SK-N-SH treated with all-trans-retinoic acid at 6 μM for 48 hours (cell line): ENCODE results near the gene CSNK2A2.

Experiments
- ATAC-seq: fragments of 200-7000 bp; cut with Tn5 transposase; 3 replicates; pipeline ENCODE4 v1.9.1; 2020; ENCODE audit warnings: mild to moderate bottlenecking, moderate library complexity
- ARNTL ChIP-seq: fragments of 450-650 bp; formaldehyde crosslinking; IDR thresholded peaks from 2 replicates; pipeline ENCODE4 v1.5.0; 2020; ENCODE audit warnings: low read depth, mild to moderate bottlenecking, moderate library complexity, borderline replicate concordance
- BACH2 ChIP-seq: fragments of 250-450 bp; sonication (Bioruptor Pico); IDR thresholded peaks from 2 replicates; pipeline ENCODE4 v1.9.0; 2021; ENCODE audit warnings: mild to moderate bottlenecking, borderline replicate concordance
- CSDC2 ChIP-seq: fragments of 250-450 bp; sonication (Bioruptor Pico); IDR thresholded peaks from 2 replicates; pipeline ENCODE4 v1.5.0; 2020; ENCODE audit warnings: mild to moderate bottlenecking, moderate library complexity
- ESRRG ChIP-seq: fragments of 250-450 bp; sonication (Bioruptor Pico); IDR thresholded peaks from 2 replicates; pipeline ENCODE4 v1.6.1; 2021; ENCODE audit warnings: mild to moderate bottlenecking
- GLIS3 ChIP-seq: fragments of 250-450 bp; sonication (Bioruptor Pico); IDR thresholded peaks from 2 replicates; pipeline ENCODE4 v1.5.0; 2020; ENCODE audit warnings: mild to moderate bottlenecking, moderate library complexity
- ISL1 ChIP-seq: fragments of 250-450 bp; sonication (Bioruptor Pico); IDR thresholded peaks from 2 replicates; pipeline ENCODE4 v2.1.2; 2022; ENCODE audit warnings: mild to moderate bottlenecking, moderate library complexity
- OSR1 ChIP-seq: fragments of 250-450 bp; sonication (Bioruptor Pico); IDR thresholded peaks from 2 replicates; pipeline ENCODE4 v1.8.0; 2022; ENCODE audit warnings: moderate library complexity, mild to moderate bottlenecking, inconsistent platforms
- PPARA ChIP-seq: fragments of 250-450 bp; sonication (Bioruptor Pico); IDR thresholded peaks from 2 replicates; pipeline ENCODE4 v1.5.0; 2020; ENCODE audit warnings: mild to moderate bottlenecking, borderline replicate concordance
- RARB ChIP-seq: fragments of 250-450 bp; sonication (Bioruptor Pico); IDR thresholded peaks from 2 replicates; pipeline ENCODE4 v1.8.0; 2021; ENCODE audit warnings: mild to moderate bottlenecking, moderate library complexity
- SNAI2 ChIP-seq: fragments of 250-450 bp; sonication (Bioruptor Pico); IDR thresholded peaks from 2 replicates; pipeline ENCODE4 v1.5.0; 2020; ENCODE audit warnings: mild to moderate bottlenecking, moderate library complexity
- TCF4 ChIP-seq: fragments of 250-450 bp; sonication (Bioruptor Pico); IDR thresholded peaks from 2 replicates; pipeline ENCODE4 v1.8.0; 2021; ENCODE audit warnings: mild to moderate bottlenecking, moderate library complexity, borderline replicate concordance
- TOX ChIP-seq: fragments of 250-450 bp; sonication (Bioruptor Pico); IDR thresholded peaks from 2 replicates; pipeline ENCODE4 v1.8.0; 2021; ENCODE audit warnings: mild to moderate bottlenecking, moderate library complexity, borderline replicate concordance
- ZC3H10 ChIP-seq: fragments of 250-450 bp; sonication (Bioruptor Pico); IDR thresholded peaks from 2 replicates; pipeline ENCODE4 v1.5.1; 2021; ENCODE audit warnings: mild to moderate bottlenecking, moderate library complexity
- ZFP3 ChIP-seq: fragments of 250-450 bp; sonication (Bioruptor Pico); IDR thresholded peaks from 2 replicates; pipeline ENCODE4 v1.5.0; 2020; ENCODE audit warnings: mild to moderate bottlenecking, moderate library complexity
- ZFP30 ChIP-seq: fragments of 450-650 bp; formaldehyde crosslinking; IDR thresholded peaks from 2 replicates; pipeline ENCODE4 v1.5.0; 2022; ENCODE audit warnings: mild to moderate bottlenecking, moderate library complexity
- ZNF565 ChIP-seq: fragments of 450-650 bp; formaldehyde crosslinking; conservative IDR thresholded peaks from 2 replicates; pipeline ENCODE4 v1.5.0; 2020; ENCODE audit warnings: low read depth, mild to moderate bottlenecking, moderate library complexity
- ZNF70 ChIP-seq: fragments of 450-650 bp; formaldehyde crosslinking; IDR thresholded peaks from 2 replicates; pipeline ENCODE4 v1.5.0; 2020; ENCODE audit warnings: mild to moderate bottlenecking, moderate library complexity
- ZNF8 ChIP-seq: fragments of 450-650 bp; formaldehyde crosslinking; IDR thresholded peaks from 2 replicates; pipeline ENCODE4 v1.5.0; 2020; ENCODE audit warnings: mild to moderate bottlenecking, moderate library complexity
- TF ChIP-seq, protein P1 (sequence below): fragments of 250-450 bp; sonication (Bioruptor Pico); IDR thresholded peaks from 2 replicates; pipeline ENCODE4 v1.8.0; 2020; ENCODE audit warnings: mild to moderate bottlenecking, moderate library complexity, borderline replicate concordance
- TF ChIP-seq, protein P2 (sequence below): fragments of 250-450 bp; sonication (Bioruptor Pico); IDR thresholded peaks from 2 replicates; pipeline ENCODE4 v1.5.1; 2021; ENCODE audit warnings: mild to moderate bottlenecking, moderate library complexity
- TF ChIP-seq, protein P3 (sequence below): fragments of 250-450 bp; sonication (Bioruptor Pico); IDR thresholded peaks from 2 replicates; pipeline ENCODE4 v1.5.1; 2020; ENCODE audit warnings: low read depth, mild to moderate bottlenecking, moderate library complexity
- TF ChIP-seq, protein P4 (sequence below): fragments of 250-450 bp; sonication (Bioruptor Pico); IDR thresholded peaks from 2 replicates; pipeline ENCODE4 v1.5.0; 2020; ENCODE audit warnings: mild to moderate bottlenecking, moderate library complexity

The CSNK2A2 gene

DNA sequence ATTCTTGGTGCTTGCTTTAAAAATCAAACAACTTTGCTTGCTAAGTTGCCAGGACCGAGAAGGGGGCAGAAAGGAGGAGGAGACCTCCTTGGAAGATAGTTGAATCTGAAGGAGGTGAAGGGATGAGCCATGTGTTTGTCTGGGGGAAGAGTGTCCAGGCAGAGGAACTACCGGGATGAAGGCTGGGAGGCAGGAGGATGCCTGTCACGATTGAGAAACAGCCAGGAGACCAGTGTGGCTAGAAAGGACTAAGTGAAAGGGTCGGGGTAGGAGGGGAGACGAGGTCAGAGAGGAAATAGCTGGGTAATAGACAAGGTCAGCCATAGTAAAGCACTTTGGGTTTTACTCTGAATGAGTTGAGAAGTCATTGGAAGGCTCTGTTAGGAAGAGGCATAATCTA, 38.9 kb upstream of the CSNK2A2 start (continued):
- no peak for TF ChIP-seq ZFP30 (CRISPR knock-in tag)

DNA sequence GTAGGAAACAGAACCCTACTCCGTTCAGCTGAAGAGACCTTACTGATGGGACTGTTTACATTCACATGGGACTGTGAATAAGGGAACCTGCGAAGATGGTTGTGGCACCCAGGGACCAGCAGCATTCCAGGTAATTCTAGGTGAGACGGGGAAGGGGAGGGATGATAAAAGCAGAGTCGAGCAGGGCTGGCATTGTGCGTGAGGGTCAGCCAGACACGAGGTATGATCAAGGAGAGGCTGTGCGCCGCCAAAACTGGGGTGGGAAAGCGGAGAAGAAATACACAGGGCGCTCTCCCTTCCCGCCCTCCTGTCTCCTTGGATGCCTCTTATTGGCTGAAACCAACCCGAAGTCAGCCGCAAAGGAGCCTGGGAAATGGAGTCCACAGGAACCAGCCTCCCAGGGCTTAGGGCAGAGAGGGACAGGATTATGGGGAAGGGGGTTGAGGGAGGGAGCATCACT, 38.4 kb upstream of the CSNK2A2 start:
- ATAC-seq, result peak; percentile 100
- no peak for TF ChIP-seq ESRRG (CRISPR knock-in tag)
- TF ChIP-seq ZNF565, result no peak
- TF ChIP-seq, all 23 proteins: peak for 0

DNA sequence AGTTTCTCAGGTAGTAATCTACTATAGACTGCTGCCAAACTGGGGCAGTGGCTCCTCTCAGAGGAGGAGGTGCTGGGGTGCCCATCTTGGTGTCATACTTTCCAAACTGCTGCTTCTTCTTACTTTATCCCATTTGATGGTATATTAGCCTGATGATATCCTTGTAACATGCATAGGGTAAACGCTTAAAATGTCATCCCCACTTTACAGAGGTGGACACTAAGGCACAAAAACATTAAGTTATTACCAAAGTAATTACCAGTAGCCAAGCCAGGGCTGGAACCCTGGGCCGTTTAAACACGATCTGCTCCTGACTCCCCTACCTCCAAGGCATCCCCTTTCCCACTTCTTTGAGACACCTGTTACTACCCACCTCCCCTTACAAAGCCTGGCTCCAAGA, 37.8 kb upstream of the CSNK2A2 start:
- no peak for TF ChIP-seq ZFP30 (CRISPR knock-in tag)
- TF ChIP-seq, protein P1, sequence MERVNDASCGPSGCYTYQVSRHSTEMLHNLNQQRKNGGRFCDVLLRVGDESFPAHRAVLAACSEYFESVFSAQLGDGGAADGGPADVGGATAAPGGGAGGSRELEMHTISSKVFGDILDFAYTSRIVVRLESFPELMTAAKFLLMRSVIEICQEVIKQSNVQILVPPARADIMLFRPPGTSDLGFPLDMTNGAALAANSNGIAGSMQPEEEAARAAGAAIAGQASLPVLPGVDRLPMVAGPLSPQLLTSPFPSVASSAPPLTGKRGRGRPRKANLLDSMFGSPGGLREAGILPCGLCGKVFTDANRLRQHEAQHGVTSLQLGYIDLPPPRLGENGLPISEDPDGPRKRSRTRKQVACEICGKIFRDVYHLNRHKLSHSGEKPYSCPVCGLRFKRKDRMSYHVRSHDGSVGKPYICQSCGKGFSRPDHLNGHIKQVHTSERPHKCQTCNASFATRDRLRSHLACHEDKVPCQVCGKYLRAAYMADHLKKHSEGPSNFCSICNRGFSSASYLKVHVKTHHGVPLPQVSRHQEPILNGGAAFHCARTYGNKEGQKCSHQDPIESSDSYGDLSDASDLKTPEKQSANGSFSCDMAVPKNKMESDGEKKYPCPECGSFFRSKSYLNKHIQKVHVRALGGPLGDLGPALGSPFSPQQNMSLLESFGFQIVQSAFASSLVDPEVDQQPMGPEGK, result no peak
- TF ChIP-seq GLIS3, result no peak
- TF ChIP-seq, protein P2, sequence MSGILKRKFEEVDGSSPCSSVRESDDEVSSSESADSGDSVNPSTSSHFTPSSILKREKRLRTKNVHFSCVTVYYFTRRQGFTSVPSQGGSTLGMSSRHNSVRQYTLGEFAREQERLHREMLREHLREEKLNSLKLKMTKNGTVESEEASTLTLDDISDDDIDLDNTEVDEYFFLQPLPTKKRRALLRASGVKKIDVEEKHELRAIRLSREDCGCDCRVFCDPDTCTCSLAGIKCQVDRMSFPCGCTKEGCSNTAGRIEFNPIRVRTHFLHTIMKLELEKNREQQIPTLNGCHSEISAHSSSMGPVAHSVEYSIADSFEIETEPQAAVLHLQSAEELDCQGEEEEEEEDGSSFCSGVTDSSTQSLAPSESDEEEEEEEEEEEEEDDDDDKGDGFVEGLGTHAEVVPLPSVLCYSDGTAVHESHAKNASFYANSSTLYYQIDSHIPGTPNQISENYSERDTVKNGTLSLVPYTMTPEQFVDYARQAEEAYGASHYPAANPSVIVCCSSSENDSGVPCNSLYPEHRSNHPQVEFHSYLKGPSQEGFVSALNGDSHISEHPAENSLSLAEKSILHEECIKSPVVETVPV (CRISPR knock-in tag), result no peak
- TF ChIP-seq SNAI2 (CRISPR knock-in tag), result no peak
- TF ChIP-seq ESRRG (CRISPR knock-in tag), result no peak
- no peak for TF ChIP-seq ZFP3 (CRISPR knock-in tag)
- no peak for TF ChIP-seq ZC3H10 (CRISPR knock-in tag)
- no peak for TF ChIP-seq TCF4 (CRISPR knock-in tag)
- TF ChIP-seq PPARA (CRISPR knock-in tag), result no peak
- TF ChIP-seq, protein P3, sequence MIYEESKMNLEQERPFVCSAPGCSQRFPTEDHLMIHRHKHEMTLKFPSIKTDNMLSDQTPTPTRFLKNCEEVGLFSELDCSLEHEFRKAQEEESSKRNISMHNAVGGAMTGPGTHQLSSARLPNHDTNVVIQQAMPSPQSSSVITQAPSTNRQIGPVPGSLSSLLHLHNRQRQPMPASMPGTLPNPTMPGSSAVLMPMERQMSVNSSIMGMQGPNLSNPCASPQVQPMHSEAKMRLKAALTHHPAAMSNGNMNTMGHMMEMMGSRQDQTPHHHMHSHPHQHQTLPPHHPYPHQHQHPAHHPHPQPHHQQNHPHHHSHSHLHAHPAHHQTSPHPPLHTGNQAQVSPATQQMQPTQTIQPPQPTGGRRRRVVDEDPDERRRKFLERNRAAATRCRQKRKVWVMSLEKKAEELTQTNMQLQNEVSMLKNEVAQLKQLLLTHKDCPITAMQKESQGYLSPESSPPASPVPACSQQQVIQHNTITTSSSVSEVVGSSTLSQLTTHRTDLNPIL (CRISPR knock-in tag), result no peak
- no peak for TF ChIP-seq ZNF8
- TF ChIP-seq ZNF70, result no peak
- TF ChIP-seq, protein P4, sequence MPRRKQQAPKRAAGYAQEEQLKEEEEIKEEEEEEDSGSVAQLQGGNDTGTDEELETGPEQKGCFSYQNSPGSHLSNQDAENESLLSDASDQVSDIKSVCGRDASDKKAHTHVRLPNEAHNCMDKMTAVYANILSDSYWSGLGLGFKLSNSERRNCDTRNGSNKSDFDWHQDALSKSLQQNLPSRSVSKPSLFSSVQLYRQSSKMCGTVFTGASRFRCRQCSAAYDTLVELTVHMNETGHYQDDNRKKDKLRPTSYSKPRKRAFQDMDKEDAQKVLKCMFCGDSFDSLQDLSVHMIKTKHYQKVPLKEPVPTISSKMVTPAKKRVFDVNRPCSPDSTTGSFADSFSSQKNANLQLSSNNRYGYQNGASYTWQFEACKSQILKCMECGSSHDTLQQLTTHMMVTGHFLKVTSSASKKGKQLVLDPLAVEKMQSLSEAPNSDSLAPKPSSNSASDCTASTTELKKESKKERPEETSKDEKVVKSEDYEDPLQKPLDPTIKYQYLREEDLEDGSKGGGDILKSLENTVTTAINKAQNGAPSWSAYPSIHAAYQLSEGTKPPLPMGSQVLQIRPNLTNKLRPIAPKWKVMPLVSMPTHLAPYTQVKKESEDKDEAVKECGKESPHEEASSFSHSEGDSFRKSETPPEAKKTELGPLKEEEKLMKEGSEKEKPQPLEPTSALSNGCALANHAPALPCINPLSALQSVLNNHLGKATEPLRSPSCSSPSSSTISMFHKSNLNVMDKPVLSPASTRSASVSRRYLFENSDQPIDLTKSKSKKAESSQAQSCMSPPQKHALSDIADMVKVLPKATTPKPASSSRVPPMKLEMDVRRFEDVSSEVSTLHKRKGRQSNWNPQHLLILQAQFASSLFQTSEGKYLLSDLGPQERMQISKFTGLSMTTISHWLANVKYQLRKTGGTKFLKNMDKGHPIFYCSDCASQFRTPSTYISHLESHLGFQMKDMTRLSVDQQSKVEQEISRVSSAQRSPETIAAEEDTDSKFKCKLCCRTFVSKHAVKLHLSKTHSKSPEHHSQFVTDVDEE (CRISPR knock-in tag), result no peak
- no peak for TF ChIP-seq BACH2 (CRISPR knock-in tag)
- TF ChIP-seq CSDC2 (CRISPR knock-in tag), result no peak
- no peak for TF ChIP-seq TOX (CRISPR knock-in tag)
- no peak for TF ChIP-seq RARB (CRISPR knock-in tag)
- ATAC-seq, result no peak

DNA sequence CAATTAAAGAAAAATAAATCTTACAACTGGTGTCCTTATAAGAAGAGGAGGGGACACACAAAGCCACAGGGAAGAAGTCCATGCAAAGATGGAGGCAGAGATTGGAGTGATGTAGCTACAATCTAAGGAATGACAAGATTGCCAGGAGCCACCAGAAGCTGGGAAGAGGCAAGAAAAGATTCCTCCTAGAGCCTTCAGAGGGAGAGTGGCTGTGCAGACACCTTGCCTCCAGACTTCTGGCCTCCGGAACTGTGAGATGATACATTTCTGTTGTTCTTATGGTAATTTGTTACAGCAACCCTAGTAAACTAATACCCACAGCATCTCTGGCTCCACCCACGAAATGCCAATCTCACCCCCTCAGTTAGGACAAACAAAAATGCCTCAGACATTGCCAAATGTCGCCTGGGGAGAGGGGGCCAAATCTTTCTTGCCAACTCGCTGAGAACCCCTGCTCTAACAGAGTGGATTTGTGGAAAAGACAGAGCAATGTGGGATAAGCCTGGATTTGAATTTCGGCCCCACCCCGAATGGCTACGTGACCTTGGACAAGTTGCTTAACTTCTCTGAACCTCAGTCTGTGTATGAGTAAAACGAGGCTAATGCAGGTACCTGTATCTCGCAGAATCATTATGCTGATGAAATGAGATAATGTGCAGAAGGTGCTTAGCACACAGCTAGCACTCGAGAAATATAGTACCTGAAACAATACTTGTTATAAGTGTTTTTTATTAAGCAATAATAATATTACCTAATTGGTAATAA, 37.1 kb upstream of the CSNK2A2 start:
- no peak for ATAC-seq
- TF ChIP-seq TCF4 (CRISPR knock-in tag), result no peak
- no peak for TF ChIP-seq BACH2 (CRISPR knock-in tag)
- TF ChIP-seq OSR1 (CRISPR knock-in tag), result no peak
- no peak for TF ChIP-seq TOX (CRISPR knock-in tag)
- TF ChIP-seq ARNTL (CRISPR knock-in tag), result no peak
- TF ChIP-seq, protein P3 (CRISPR knock-in tag), result no peak
- TF ChIP-seq SNAI2 (CRISPR knock-in tag), result no peak
- no peak for TF ChIP-seq ZC3H10 (CRISPR knock-in tag)
- TF ChIP-seq, protein P1, result no peak
- no peak for TF ChIP-seq GLIS3
- TF ChIP-seq ESRRG (CRISPR knock-in tag), result no peak
- no peak for TF ChIP-seq ZNF70
- TF ChIP-seq RARB (CRISPR knock-in tag), result no peak
- TF ChIP-seq ISL1, result no peak
